HCT116 (cell line): Measurements from ENCODE around the gene MTA1. TPM values are rescaled to one million over a fixed set of nuclear protein-coding genes. Genes with fewer than 3 reads are reported as not detected.

ENCODE experiments used
- ATAC-seq: fragments of 200-7000 bp; cut with Tn5 transposase; 2 replicates; pipeline ENCODE4 v1.9.1; 2020; ENCODE audit warnings: mild to moderate bottlenecking, moderate library complexity
- BruUV-seq: library from RNA; stranded (reverse); fragments of 400-500 nt; replicated peaks from 2 replicates; lab custom pipeline; 2021; lab: Mats Ljungman, UMichigan
- CTCF ChIA-PET: fragments of 300-600 bp; sonication (Branson Sonifier 250); formaldehyde crosslinking; loops from one replicate; lab custom pipeline; 2021; ENCODE audit warnings: antibody characterized with exemption; lab: Charles Lee
- POLR2A ChIA-PET: fragments of 300-600, 350-600 bp; sonication (Branson Sonifier 250); formaldehyde crosslinking; loops from one replicate; lab custom pipeline; 2021; ENCODE audit warnings: antibody characterized with exemption; lab: Charles Lee
- RAD21 ChIA-PET, 2 experiments: fragments of 300-600 bp; sonication (Branson Sonifier 250); formaldehyde crosslinking; loops; one replicate each; lab custom pipeline; 2023; ENCODE audit warnings: low total read pairs in 2 of 2; ENCODE audit not compliant: uncharacterized antibody in 2 of 2, unreplicated experiment in 2 of 2, low non-redundant PET in 1 of 2; lab: Charles Lee
- DNase-seq: peaks from one replicate; pipeline ENCODE4 v3.0.0-alpha.2; 2010; ENCODE audit warnings: low read depth, low spot score
- H2AFZ ChIP-seq: fragments of 200-600 bp; shearing (Covaris generic), sonication (generic); 2 replicates; pipeline ENCODE4 v1.6.1; 2017; ENCODE audit warnings: low read depth, mixed run types, mixed read lengths, antibody characterized with exemption, low read length; ENCODE audit not compliant: poor library complexity, severe bottlenecking
- H3K27ac ChIP-seq: 2 replicates; pipeline ENCODE4 v1.5.1; 2012; ENCODE audit warnings: low read depth, low read length
- H3K27me3 ChIP-seq: fragments of 200-600 bp; sonication (generic); 2 replicates; pipeline ENCODE4 v1.6.1; 2016; ENCODE audit warnings: mixed run types, low read length, mixed read lengths; ENCODE audit not compliant: insufficient read depth
- H3K36me3 ChIP-seq, 2 experiments: fragments of 200-500 bp in 1 of 2; fragments of 200-600 bp in 1 of 2; sonication (Bioruptor generic) in 1 of 2; sonication (generic) in 1 of 2; 2 replicates each; pipeline versions ENCODE4 v1.5.1 to v1.6.1; 2014 to 2016; ENCODE audit warnings: low read length in 2 of 2, inconsistent platforms in 1 of 2, mixed read lengths in 1 of 2, mixed run types in 1 of 2; ENCODE audit not compliant: insufficient read depth in 2 of 2, control insufficient read depth in 1 of 2
- H3K4me1 ChIP-seq, 2 experiments: fragments of 200-600 bp in 1 of 2; sonication (generic) in 1 of 2; 2 replicates each; pipeline versions ENCODE4 v1.5.1 to v1.6.1; 2012 to 2017; ENCODE audit warnings: low read length in 2 of 2, inconsistent platforms in 1 of 2, mild to moderate bottlenecking in 1 of 2, mixed read lengths in 1 of 2, mixed run types in 1 of 2, moderate library complexity in 1 of 2; ENCODE audit not compliant: insufficient read depth in 2 of 2, control insufficient read depth in 1 of 2
- H3K4me2 ChIP-seq: fragments of 200-600 bp; sonication (generic); 2 replicates; pipeline ENCODE4 v1.6.1; 2017; ENCODE audit warnings: mixed run types, low read length, mixed read lengths
- H3K4me3 ChIP-seq, 2 experiments: fragments of 200-600 bp in 1 of 2; sonication (generic) in 1 of 2; replicated peaks in 1 of 2; 2 replicates each; pipeline ENCODE4 v1.5.1; 2011 to 2016; ENCODE audit warnings: low read length in 2 of 2, control low read depth in 1 of 2, low read depth in 1 of 2, mild to moderate bottlenecking in 1 of 2, mixed read lengths in 1 of 2, mixed run types in 1 of 2
- H3K79me2 ChIP-seq: fragments of 200-600 bp; sonication (generic); 2 replicates; pipeline ENCODE4 v1.6.1; 2017; ENCODE audit warnings: mild to moderate bottlenecking, mixed run types, low read length, moderate library complexity, mixed read lengths; ENCODE audit not compliant: insufficient read depth
- H3K9ac ChIP-seq: fragments of 200-600 bp; sonication (generic); 2 replicates; pipeline ENCODE4 v1.6.1; 2016; ENCODE audit warnings: low read length, mixed read lengths
- H3K9me2 ChIP-seq: fragments of 200-600 bp; sonication (generic), shearing (Covaris generic); 2 replicates; pipeline ENCODE4 v1.6.1; 2017; ENCODE audit warnings: mixed run types, mild to moderate bottlenecking, moderate library complexity; ENCODE audit not compliant: insufficient read depth
- H3K9me3 ChIP-seq, 2 experiments: fragments of 200-500 bp in 1 of 2; fragments of 200-600 bp in 1 of 2; sonication (Bioruptor generic) in 1 of 2; sonication (generic) in 1 of 2; 2 replicates each; pipeline ENCODE4 v1.6.1; 2014 to 2017; ENCODE audit warnings: low read length in 2 of 2, mixed read lengths in 2 of 2, inconsistent platforms in 1 of 2, low read depth in 1 of 2, mild to moderate bottlenecking in 1 of 2, mixed run types in 1 of 2, moderate library complexity in 1 of 2; ENCODE audit not compliant: control insufficient read depth in 1 of 2, insufficient read depth in 1 of 2
- H4K20me1 ChIP-seq: fragments of 200-600 bp; sonication (generic), shearing (Covaris generic); 2 replicates; pipeline ENCODE4 v1.6.1; 2017; ENCODE audit warnings: mixed run types, mild to moderate bottlenecking, moderate library complexity; ENCODE audit not compliant: insufficient read depth
- EGR1 ChIP-seq: IDR thresholded peaks from 2 replicates; pipeline ENCODE4 v1.6.1; 2012; ENCODE audit warnings: low read depth
- MAX ChIP-seq: IDR thresholded peaks from 2 replicates; pipeline ENCODE4 v1.6.1; 2012
- SRF ChIP-seq: IDR thresholded peaks from 2 replicates; pipeline ENCODE4 v1.6.1; 2012; ENCODE audit warnings: low read depth
- intact Hi-C: fragments of 100-400 bp; cut with micrococcal nuclease; formaldehyde crosslinking; loops from 2 replicates; pipeline ENCODE4 v1.10.0; 2022
- total RNA-seq: library from RNA; stranded (reverse); gene quantifications from one replicate; pipeline ENCODE4 v1.2.1, GENCODE V29; 2021; ENCODE audit not compliant: unreplicated experiment

The MTA1 gene
- total RNA-seq, 1 experiment from 2014 or later, result 229 TPM

GRCh38 chr14:105476831-105477659 is 57.4 kb downstream of the MTA1 start (continued):
- no peak for TF ChIP-seq SRF

GRCh38 chr14:105477660-105478397 is 58.2 kb downstream of the MTA1 start:
- Histone ChIP-seq H3K4me1 (peaks cover 31 to 55% of the 10 kb centered on the region in 2 experiments), H3K27me3 (no peaks in the 10 kb centered on the region)
- CTCF ChIA-PET, result no interaction called here
- TF ChIP-seq EGR1, result no peak
- no peak for TF ChIP-seq MAX
- TF ChIP-seq, all 23 proteins: peak for 0
- POLR2A ChIA-PET, result no interaction called here
- Histone ChIP-seq H3K4me3 (no peak overlapping the region), H3K9me3 (no peaks in the 10 kb centered on the region), H2AFZ (no peak overlapping the region), H3K9me2 (no peaks in the 10 kb centered on the region), H3K9ac (no peak overlapping the region), H3K36me3 (no peaks in the 10 kb centered on the region), H4K20me1 (no peaks in the 10 kb centered on the region), H3K79me2 (no peaks in the 10 kb centered on the region), H3K4me2 (no peak overlapping the region), H3K27ac (no peak overlapping the region)
- ATAC-seq (no peak), DNase-seq (no peak)
- BruUV-seq, result no TSS peak
- RAD21 ChIA-PET, result no interaction called here
- intact Hi-C loops, result no loop called here
